Uterus (tissue), 2 donors: ENCODE results near the gene NCAM1.

Experiments used
- CTCF ChIP-seq, 4 experiments: fragments of 200-600 bp in 2 of 4; fragments of 450-650 bp in 2 of 4; sonication (generic) in 2 of 4; IDR thresholded peaks; one replicate each; pipeline ENCODE4 v1.5.1; 2016 to 2019; ENCODE audit warnings: antibody characterized with exemption in 4 of 4, mild to moderate bottlenecking in 2 of 4, moderate library complexity in 1 of 4
- POLR2A ChIP-seq, 2 donors: fragments of 450-650 bp; IDR thresholded peaks; one replicate each; pipeline ENCODE4 v1.6.1; 2016; ENCODE audit warnings: antibody characterized with exemption in 2 of 2, mild to moderate bottlenecking in 1 of 2, moderate library complexity in 1 of 2

- TF ChIP-seq CTCF (IDR thresholded peaks at IDR 0.05) (no peak), POLR2A (IDR thresholded peaks at IDR 0.05) (no peak)
These were observed 261.0 kb downstream of the NCAM1 start for GRCh38 chr11:113222241-113222640.
